K562 (cell line): ENCODE measurements around the gene FTH1. TPM values are rescaled to one million over a fixed set of nuclear protein-coding genes. Genes with fewer than 3 reads are reported as not detected.
"Not testable (repeated sequence)": the region's sequence is repeated elsewhere in the genome, so short reads cannot be mapped to it uniquely, and the experiment has no call there.

ENCODE experiments used
- ATAC-seq: fragments of 200-7000 bp; cut with Tn5 transposase; 3 replicates; pipeline ENCODE4 v1.9.1; 2020; ENCODE audit warnings: moderate library complexity
- BruUV-seq: library from RNA; stranded (reverse); fragments of 400-500 nt; replicated peaks from 2 replicates; lab custom pipeline; 2021; lab: Mats Ljungman, UMichigan
- CTCF ChIA-PET: fragments of 300-600 bp; formaldehyde crosslinking; extraction: SDS; loops from one replicate; lab custom pipeline; 2021; ENCODE audit warnings: low intra/inter-chr PET ratio; lab: Yijun Ruan, JAX
- POLR2A ChIA-PET: fragments of 300-600, 350-650 bp; sonication (Branson Sonifier 250); formaldehyde crosslinking; extraction: SDS; loops from one replicate; lab custom pipeline; 2021; ENCODE audit warnings: antibody characterized with exemption, inconsistent platforms; lab: Yijun Ruan, JAX
- DNase-seq, 4 experiments: peaks; one replicate each; pipeline versions ENCODE4 v3.0.0 to v3.0.0-alpha.2; 2011 to 2018; ENCODE audit warnings: low spot score in 3 of 4, mixed read lengths in 3 of 4; ENCODE audit errors: extremely low read depth in 1 of 4
- FAIRE-seq: peaks from 2 replicates; lab custom pipeline; 2011; peaks lifted over from hg19 to GRCh38; lab: Jason Lieb, UNC
- H2AFZ ChIP-seq: 2 replicates; pipeline ENCODE4 v1.6.0; 2011; ENCODE audit warnings: low read depth, low read length, control low read depth, inconsistent platforms
- H3K27ac ChIP-seq: fragments of 200-600 bp; 3 replicates; pipeline ENCODE4 v1.8.0; 2011; ENCODE audit warnings: low read depth, mild to moderate bottlenecking, control low read depth, inconsistent platforms, low read length, moderate library complexity, mixed read lengths; ENCODE audit errors: extremely low read depth
- H3K27me3 ChIP-seq, 2 experiments: fragments of 300-600 bp in 1 of 2; 2 replicates in 1 of 2; 3 replicates in 1 of 2; pipeline versions ENCODE4 v1.6.0 to v1.8.0; 2011; ENCODE audit warnings: inconsistent platforms in 2 of 2, low read length in 2 of 2, mild to moderate bottlenecking in 1 of 2, mixed read lengths in 1 of 2, moderate library complexity in 1 of 2; ENCODE audit not compliant: control insufficient read depth in 2 of 2, insufficient read depth in 2 of 2
- H3K36me3 ChIP-seq: fragments of 300-600 bp; 3 replicates; pipeline ENCODE4 v1.8.0; 2011; ENCODE audit warnings: mild to moderate bottlenecking, low read length, inconsistent platforms; ENCODE audit not compliant: control insufficient read depth, insufficient read depth
- H3K4me1 ChIP-seq, 2 experiments: fragments of 200-600 bp in 1 of 2; replicated peaks in 1 of 2; 2 replicates in 1 of 2; 3 replicates in 1 of 2; pipeline versions ENCODE4 v1.5.1 to v1.8.0; 2011; ENCODE audit warnings: inconsistent platforms in 2 of 2, low read length in 2 of 2, mild to moderate bottlenecking in 1 of 2, mixed read lengths in 1 of 2, moderate library complexity in 1 of 2; ENCODE audit not compliant: control insufficient read depth in 2 of 2, insufficient read depth in 2 of 2
- H3K4me2 ChIP-seq: 2 replicates; pipeline ENCODE4 v1.6.1; 2011; ENCODE audit warnings: low read length, control low read depth, inconsistent platforms, mixed read lengths; ENCODE audit not compliant: insufficient read depth
- H3K4me3 ChIP-seq: fragments of 200-600 bp; sonication (generic), shearing (Covaris generic); 2 replicates; pipeline ENCODE4 v1.5.1; 2016; ENCODE audit warnings: control low read depth, inconsistent platforms
- H3K79me2 ChIP-seq: fragments of 200-600 bp; 3 replicates; pipeline ENCODE4 v1.8.0; 2011; ENCODE audit warnings: low read length, inconsistent platforms; ENCODE audit not compliant: control insufficient read depth, insufficient read depth
- H3K9ac ChIP-seq, 2 experiments: 2 replicates each; pipeline versions ENCODE4 v1.6.0 to v1.6.1; 2011; ENCODE audit warnings: low read depth in 2 of 2, low read length in 2 of 2, control low read depth in 1 of 2, inconsistent platforms in 1 of 2, mild to moderate bottlenecking in 1 of 2, mixed read lengths in 1 of 2; ENCODE audit not compliant: insufficient read depth in 1 of 2
- H3K9me1 ChIP-seq: one replicate; pipeline ENCODE4 v1.6.0; 2011; ENCODE audit warnings: inconsistent platforms, mild to moderate bottlenecking, low read length, moderate library complexity; ENCODE audit not compliant: control insufficient read depth, insufficient read depth
- H3K9me3 ChIP-seq: replicated peaks from 2 replicates; pipeline ENCODE4 v1.5.1; 2011; ENCODE audit warnings: low read depth, low read length, inconsistent platforms; ENCODE audit not compliant: control insufficient read depth, insufficient read depth
- H4K20me1 ChIP-seq: replicated peaks from 2 replicates; pipeline ENCODE4 v1.6.1; 2011; ENCODE audit warnings: low read length, inconsistent platforms, mixed read lengths; ENCODE audit not compliant: control insufficient read depth, insufficient read depth
- MXI1 ChIP-seq: IDR thresholded peaks from 2 replicates; pipeline ENCODE4 v1.6.1; 2011; ENCODE audit warnings: low read depth, mild to moderate bottlenecking, improper control_type of control experiment, low read length
- ZNF695 ChIP-seq: fragments of 450-650 bp; formaldehyde crosslinking; IDR thresholded peaks from 2 replicates; pipeline ENCODE4 v1.4.0; 2020; ENCODE audit warnings: mild to moderate bottlenecking, moderate library complexity
- WGBS: fragments of 100-300 bp; shearing (Covaris generic); methylation state at CpG from one replicate; pipeline ENCODE4 v1.1.6; 2016; ENCODE audit warnings: low coverage, mixed read lengths; ENCODE audit not compliant: insufficient coverage; ENCODE audit errors: missing lambda C conversion rate; 5-methylcytosine and 5-hydroxymethylcytosine counted together
- in situ Hi-C: fragments of 300-500 bp; cut with MboI; formaldehyde crosslinking; loops from 4 replicates; pipeline ENCODE4 v1.15.0; 2018; ENCODE audit warnings: inconsistent platforms, mixed read lengths
- intact Hi-C: fragments of 100-400 bp; cut with micrococcal nuclease; formaldehyde crosslinking; loops from 2 replicates; pipeline ENCODE4 v1.14.2; 2022
- polyA plus RNA-seq, 8 experiments: library from polyadenylated mRNA; depleted of rRNA in 4 of 8; stranded (reverse) in 5 of 8; unstranded in 3 of 8; fragments of >200 nt; fragmentation: Nextera tagmentation in 2 of 8; fragmentation: Illumina TruSeq in 1 of 8; extraction: Ambion mirVana in 2 of 8; extraction: Trizol in 1 of 8; gene quantifications; 2 replicates each; pipeline versions ENCODE4 v1.2.1 to v1.2.3, GENCODE V29; 2011 to 2014; ENCODE audit warnings: inconsistent platforms in 1 of 8, missing spikeins in 1 of 8
- total RNA-seq, 7 experiments: library from RNA; depleted of rRNA in 6 of 7; stranded (reverse); fragments of >200 nt in 6 of 7; fragmentation: Illumina TruSeq in 2 of 7; extraction: Trizol in 2 of 7; gene quantifications; 2 replicates each; pipeline versions ENCODE4 v1.2.1 to v1.2.3, GENCODE V29; 2011 to 2021; ENCODE audit warnings: low replicate concordance in 1 of 7
- TF ChIP-seq, protein P1 (sequence below): sonication (generic); formaldehyde crosslinking; IDR thresholded peaks from 2 replicates; pipeline ENCODE4 v1.8.0; 2023; ENCODE audit warnings: mild to moderate bottlenecking, missing genetic modification reagents

The FTH1 gene
- total and polyA plus RNA-seq, 9 of the 15 experiments (the other 6 are each of a cell fraction or from before 2014, with no cell fraction given), result 370 to 3,146 (median 802) TPM

DNA sequence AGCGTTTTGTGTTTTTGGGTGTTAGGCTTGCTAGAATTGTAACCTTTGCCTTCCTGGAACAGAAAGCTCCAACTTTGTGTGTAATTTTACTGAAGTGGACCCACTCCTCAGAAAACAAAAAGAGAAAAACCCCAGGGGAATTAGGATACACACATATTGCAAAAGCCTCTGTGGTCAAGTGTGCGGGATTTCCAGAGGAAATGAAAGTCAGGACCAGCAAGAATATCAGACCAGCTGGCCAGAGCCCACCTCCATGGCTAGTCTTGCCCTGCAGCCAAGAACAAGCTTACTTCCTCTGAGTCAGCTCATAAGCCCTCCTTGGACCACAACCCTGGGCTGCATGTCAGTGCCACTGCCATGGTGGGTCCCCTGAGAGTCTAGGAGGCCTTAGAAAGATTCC lies 37.0 kb upstream of the FTH1 start (continued):
- TF ChIP-seq, protein P1, sequence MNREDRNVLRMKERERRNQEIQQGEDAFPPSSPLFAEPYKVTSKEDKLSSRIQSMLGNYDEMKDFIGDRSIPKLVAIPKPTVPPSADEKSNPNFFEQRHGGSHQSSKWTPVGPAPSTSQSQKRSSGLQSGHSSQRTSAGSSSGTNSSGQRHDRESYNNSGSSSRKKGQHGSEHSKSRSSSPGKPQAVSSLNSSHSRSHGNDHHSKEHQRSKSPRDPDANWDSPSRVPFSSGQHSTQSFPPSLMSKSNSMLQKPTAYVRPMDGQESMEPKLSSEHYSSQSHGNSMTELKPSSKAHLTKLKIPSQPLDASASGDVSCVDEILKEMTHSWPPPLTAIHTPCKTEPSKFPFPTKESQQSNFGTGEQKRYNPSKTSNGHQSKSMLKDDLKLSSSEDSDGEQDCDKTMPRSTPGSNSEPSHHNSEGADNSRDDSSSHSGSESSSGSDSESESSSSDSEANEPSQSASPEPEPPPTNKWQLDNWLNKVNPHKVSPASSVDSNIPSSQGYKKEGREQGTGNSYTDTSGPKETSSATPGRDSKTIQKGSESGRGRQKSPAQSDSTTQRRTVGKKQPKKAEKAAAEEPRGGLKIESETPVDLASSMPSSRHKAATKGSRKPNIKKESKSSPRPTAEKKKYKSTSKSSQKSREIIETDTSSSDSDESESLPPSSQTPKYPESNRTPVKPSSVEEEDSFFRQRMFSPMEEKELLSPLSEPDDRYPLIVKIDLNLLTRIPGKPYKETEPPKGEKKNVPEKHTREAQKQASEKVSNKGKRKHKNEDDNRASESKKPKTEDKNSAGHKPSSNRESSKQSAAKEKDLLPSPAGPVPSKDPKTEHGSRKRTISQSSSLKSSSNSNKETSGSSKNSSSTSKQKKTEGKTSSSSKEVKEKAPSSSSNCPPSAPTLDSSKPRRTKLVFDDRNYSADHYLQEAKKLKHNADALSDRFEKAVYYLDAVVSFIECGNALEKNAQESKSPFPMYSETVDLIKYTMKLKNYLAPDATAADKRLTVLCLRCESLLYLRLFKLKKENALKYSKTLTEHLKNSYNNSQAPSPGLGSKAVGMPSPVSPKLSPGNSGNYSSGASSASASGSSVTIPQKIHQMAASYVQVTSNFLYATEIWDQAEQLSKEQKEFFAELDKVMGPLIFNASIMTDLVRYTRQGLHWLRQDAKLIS (CRISPR knock-in tag), result no peak
- no peak for TF ChIP-seq MXI1
- no peak for TF ChIP-seq ZNF695

DNA sequence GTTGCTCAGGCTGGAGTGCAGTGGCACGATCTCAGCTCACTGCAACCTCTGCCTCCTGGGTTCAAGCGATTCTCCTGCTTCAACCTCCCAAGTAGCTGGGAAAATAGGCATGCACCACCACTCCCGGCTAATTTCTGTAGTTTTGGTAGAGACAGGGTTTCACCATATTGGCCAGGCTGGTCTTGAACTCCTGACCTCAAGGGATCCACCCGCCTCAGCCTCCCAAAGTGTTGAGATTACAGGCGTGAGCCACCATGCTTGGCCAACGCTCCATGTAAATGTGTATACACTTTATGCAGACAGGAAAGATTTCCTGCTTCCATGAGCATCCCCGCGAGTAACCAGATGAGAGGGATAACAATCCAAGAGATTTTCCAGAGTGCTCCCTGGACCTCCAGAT lies 34.8 kb upstream of the FTH1 start:
- CTCF ChIA-PET, H3K27me3 ChIP-seq, DNase-seq, H3K9me1 ChIP-seq, H3K4me2 ChIP-seq, intact Hi-C loops, BruUV-seq, FAIRE-seq, H3K9ac ChIP-seq, H2AFZ ChIP-seq, H3K27ac ChIP-seq, H3K4me3 ChIP-seq, H3K79me2 ChIP-seq, H4K20me1 ChIP-seq, ATAC-seq, H3K9me3 ChIP-seq, H3K36me3 ChIP-seq, in situ Hi-C loops: not testable (repeated sequence)
- H3K4me1 ChIP-seq, result peaks cover 17 to 22% of the 10 kb centered on the region in 2 experiments
- POLR2A ChIA-PET, result interaction anchor here (1.5 kb wide), 1 partner anchor 36 kb away, joined by 5 read pairs; no protein-coding TSS in a partner anchor
- WGBS, result 66% methylated on average over 8 of the region's 8 CpGs
